HTR-8/SVneo (cell line): ENCODE measurements around the gene NPIPA5.
"Not testable (repeated sequence)": the region's sequence is repeated elsewhere in the genome, so short reads cannot be mapped to it uniquely, and the experiment has no call there.

Experiments used
- DNase-seq: peaks from one replicate; pipeline ENCODE4 v3.0.0; 2011; ENCODE audit warnings: low spot score, mixed read lengths; ENCODE audit not compliant: insufficient read length
- FAIRE-seq: peaks from 2 replicates; lab custom pipeline; 2011; peaks lifted over from hg19 to GRCh38; lab: Jason Lieb, UNC

NPIPA5 gene

GRCh38 chr16:15378194-15378593 is at the start of gene NPIPA5:
Gene NPIPA5 (minus strand): TSS chr16:15378294. CDS start chr16:15378294, 0 bp downstream.
- not testable (repeated sequence) for FAIRE-seq

GRCh38 chr16:15427648-15428239 is 49.6 kb upstream of the NPIPA5 start:
- FAIRE-seq (peak; percentile 81), DNase-seq (peak; percentile 68)

More at GRCh38 chr16:15378194-15378593, at the start of gene NPIPA5:
- not testable (repeated sequence) for DNase-seq

- DNase-seq (no peak), FAIRE-seq (no peak)
Observed at GRCh38 chr16:15426796-15427195, 48.7 kb upstream of the NPIPA5 start.

- FAIRE-seq (no peak), DNase-seq (no peak)
Observed at GRCh38 chr16:15425861-15426260, 47.8 kb upstream of the NPIPA5 start.

- no peak for FAIRE-seq
- DNase-seq, result no peak
Observed at GRCh38 chr16:15422222-15422621, 44.1 kb upstream of the NPIPA5 start.

- not testable (repeated sequence) for DNase-seq, FAIRE-seq
Observed at GRCh38 chr16:15421696-15422095, 43.6 kb upstream of the NPIPA5 start.

- DNase-seq (no peak), FAIRE-seq (no peak)
Observed at GRCh38 chr16:15418206-15418605, 40.1 kb upstream of the NPIPA5 start.

GRCh38 chr16:15417197-15417596 is 39.1 kb upstream of the NPIPA5 start:
- FAIRE-seq, result no peak

GRCh38 chr16:15415511-15415985 is 37.5 kb upstream of the NPIPA5 start:
- no peak for DNase-seq
- FAIRE-seq, result no peak

More at GRCh38 chr16:15417197-15417596, 39.1 kb upstream of the NPIPA5 start:
- no peak for DNase-seq

- not testable (repeated sequence) for DNase-seq, FAIRE-seq
Observed at GRCh38 chr16:15409476-15409875, 31.4 kb upstream of the NPIPA5 start.

GRCh38 chr16:15407756-15408155 is 29.7 kb upstream of the NPIPA5 start:
- not testable (repeated sequence) for DNase-seq, FAIRE-seq

GRCh38 chr16:15404792-15405191 is 26.7 kb upstream of the NPIPA5 start:
- DNase-seq, result no peak

GRCh38 chr16:15404091-15404490 is 26.0 kb upstream of the NPIPA5 start:
- not testable (repeated sequence) for DNase-seq, FAIRE-seq

More at GRCh38 chr16:15404792-15405191, 26.7 kb upstream of the NPIPA5 start:
- FAIRE-seq, result no peak

- FAIRE-seq (no peak), DNase-seq (no peak)
Observed at GRCh38 chr16:15403392-15403995, 25.4 kb upstream of the NPIPA5 start.

- FAIRE-seq, result no peak
- no peak for DNase-seq
Observed at GRCh38 chr16:15401972-15402371, 23.9 kb upstream of the NPIPA5 start.

GRCh38 chr16:15400314-15400713 is 22.2 kb upstream of the NPIPA5 start:
- not testable (repeated sequence) for DNase-seq, FAIRE-seq

- FAIRE-seq (no peak), DNase-seq (no peak)
Observed at GRCh38 chr16:15399317-15399716, 21.2 kb upstream of the NPIPA5 start.

GRCh38 chr16:15398618-15399316 is 20.7 kb upstream of the NPIPA5 start:
- no peak for FAIRE-seq
- DNase-seq, result no peak

GRCh38 chr16:15396948-15397594 is 19.0 kb upstream of the NPIPA5 start:
- FAIRE-seq, result no peak
- DNase-seq, result no peak

GRCh38 chr16:15396509-15396829 is 18.4 kb upstream of the NPIPA5 start:
- DNase-seq, FAIRE-seq: not testable (repeated sequence)
